Activated naive CD4-positive, alpha-beta T cell treated with anti-CD3 and anti-CD28 coated beads, Interleukin-2, amount 50 U/mL, for 16 hours (primary cell): ENCODE data around the gene BMPR2.
A peak's percentile ranks its signal among the peaks of the same experiment; 100 is the strongest.
"Not testable (repeated sequence)": the region's sequence is repeated elsewhere in the genome, so short reads cannot be mapped to it uniquely, and the experiment has no call there.

ENCODE experiments used
- DNase-seq: peaks from one replicate; pipeline ENCODE4 v3.0.0-alpha.2; 2020

The BMPR2 gene

DNA sequence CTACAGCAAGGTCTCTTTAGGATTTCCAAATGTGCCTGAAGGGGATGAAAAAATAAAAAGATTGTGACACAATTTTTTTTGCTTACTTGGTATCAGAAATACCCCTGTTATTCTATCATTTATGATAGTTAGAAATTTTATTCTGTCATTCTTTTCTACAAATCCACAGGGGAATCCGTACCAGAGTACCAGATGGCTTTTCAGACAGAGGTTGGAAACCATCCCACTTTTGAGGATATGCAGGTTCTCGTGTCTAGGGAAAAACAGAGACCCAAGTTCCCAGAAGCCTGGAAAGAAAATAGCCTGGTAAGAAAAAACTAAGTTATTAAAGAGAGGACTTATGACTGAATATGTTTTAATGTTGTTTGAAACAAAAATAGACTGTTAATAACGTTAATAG is 166.0 kb downstream of the BMPR2 start:
- no peak for DNase-seq

GRCh38 chr2:202545523-202545922 is 169.4 kb downstream of the BMPR2 start:
- DNase-seq, result no peak

DNA sequence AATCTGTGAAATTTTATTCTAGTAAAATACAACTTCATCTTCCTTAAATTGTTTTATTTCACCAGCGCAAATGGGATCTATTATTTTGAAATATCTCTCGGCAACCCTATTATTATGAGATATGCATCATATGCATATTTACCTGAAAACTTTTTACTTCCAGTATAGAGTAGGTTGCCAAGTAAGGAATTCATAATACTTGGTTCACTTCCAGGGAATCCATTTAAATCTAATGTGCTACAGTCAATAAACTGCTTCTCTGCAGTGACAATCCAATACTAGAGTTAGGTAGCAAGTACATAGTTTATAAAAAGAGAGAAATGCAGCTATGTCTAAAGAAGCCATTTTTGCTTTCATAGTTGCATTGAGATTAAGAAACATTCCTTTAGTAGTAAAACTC is 169.8 kb downstream of the BMPR2 start:
- no peak for DNase-seq

GRCh38 chr2:202546499-202547141 is 170.5 kb downstream of the BMPR2 start:
- DNase-seq, result not testable (repeated sequence)

- no peak for DNase-seq
These were observed 172.1 kb downstream of the BMPR2 start for GRCh38 chr2:202548240-202548639.

GRCh38 chr2:202551000-202551399 is 174.9 kb downstream of the BMPR2 start:
- not testable (repeated sequence) for DNase-seq

- no peak for DNase-seq
These were observed 179.2 kb downstream of the BMPR2 start for GRCh38 chr2:202555356-202555755.

GRCh38 chr2:202560200-202560599 is 184.1 kb downstream of the BMPR2 start:
- no peak for DNase-seq

- DNase-seq, result no peak
These were observed 188.1 kb downstream of the BMPR2 start for GRCh38 chr2:202564226-202564625.

- DNase-seq, result no peak
These were observed 190.2 kb downstream of the BMPR2 start for GRCh38 chr2:202566286-202566685.

DNA sequence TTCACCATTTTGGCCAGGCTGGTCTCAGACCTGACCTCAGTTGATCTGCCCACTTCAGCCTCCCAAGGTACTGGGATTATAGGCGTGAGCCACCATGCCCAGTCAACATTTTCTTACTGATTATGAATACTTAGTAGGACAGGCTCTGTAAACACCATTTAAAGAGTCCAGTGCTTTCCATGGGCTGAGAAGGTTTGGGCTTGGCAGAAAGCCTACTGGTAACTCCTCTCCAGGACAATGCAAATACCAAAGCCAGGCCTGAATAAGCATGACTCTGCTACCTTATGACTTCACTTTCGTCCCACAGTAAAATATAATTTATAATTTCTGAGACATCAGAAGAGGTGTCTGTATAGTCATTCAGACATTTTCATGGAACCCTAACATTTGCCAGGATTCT is 198.4 kb downstream of the BMPR2 start:
- no peak for DNase-seq

DNA sequence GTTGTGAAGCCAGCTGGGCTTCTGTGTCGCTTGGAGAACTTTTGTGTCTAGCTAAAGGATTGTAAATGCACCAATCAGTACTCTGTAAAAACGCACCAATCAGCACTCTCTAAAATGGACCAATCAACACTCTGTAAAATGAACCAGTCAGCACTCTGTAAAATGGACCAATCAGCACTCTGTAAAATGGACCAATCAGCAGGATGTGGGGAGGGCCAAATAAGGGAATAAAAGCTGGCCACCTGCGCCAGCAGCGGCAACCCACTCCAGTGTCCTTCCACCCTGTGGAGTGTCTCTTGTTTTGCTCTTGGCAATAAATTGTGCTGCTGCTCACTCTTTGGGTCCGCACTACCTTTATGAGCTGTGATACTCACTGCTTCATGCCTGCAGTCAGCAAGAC is 199.1 kb downstream of the BMPR2 start:
- not testable (repeated sequence) for DNase-seq

- no peak for DNase-seq
These were observed 201.4 kb downstream of the BMPR2 start for GRCh38 chr2:202577250-202578183.

DNA sequence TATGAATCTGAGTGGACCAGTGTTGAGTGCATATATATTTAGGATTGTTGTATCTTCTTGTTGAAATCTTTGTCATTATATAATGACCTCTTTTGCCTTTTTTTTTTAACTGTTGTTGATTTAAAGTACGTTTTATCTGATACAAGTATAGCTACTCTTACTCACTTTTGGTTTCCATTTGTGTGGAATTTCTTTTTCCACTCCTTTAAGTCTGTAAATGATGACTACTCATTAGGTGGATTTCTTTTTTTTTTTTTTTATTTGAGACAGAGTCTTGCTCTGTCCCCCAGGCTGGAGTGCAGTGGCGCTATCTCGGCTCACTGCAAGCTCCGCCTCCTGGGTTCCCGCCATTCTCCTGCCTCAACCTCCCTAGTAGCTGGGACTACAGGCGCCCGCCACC is 206.7 kb downstream of the BMPR2 start:
- not testable (repeated sequence) for DNase-seq

DNA sequence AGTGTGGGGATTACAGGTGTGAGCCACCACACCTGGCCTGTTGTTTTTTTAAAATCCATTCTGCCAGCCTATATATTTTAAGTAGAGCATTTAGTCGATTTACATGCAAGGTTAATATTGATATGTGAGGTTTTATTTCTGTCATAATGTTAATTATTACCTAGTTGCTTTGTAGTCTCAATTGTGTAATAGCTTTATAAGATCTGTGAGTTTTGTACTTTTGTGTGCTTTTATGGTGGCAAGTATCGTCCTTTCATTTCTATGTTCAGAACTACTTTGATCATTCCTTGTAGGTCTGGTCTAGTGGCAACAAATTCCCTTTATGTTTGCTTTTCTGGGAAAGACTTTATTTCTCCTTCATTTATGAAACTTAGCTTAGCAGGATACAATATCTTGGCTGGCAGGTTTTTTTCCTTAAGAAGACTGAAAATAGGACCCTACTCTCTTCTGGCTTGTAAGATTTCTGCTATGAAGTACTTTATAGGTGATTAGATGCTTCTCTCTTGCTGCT is 207.6 kb downstream of the BMPR2 start:
- no peak for DNase-seq

GRCh38 chr2:202588647-202589581 is 212.8 kb downstream of the BMPR2 start:
- peak; percentile 70 for DNase-seq

DNA sequence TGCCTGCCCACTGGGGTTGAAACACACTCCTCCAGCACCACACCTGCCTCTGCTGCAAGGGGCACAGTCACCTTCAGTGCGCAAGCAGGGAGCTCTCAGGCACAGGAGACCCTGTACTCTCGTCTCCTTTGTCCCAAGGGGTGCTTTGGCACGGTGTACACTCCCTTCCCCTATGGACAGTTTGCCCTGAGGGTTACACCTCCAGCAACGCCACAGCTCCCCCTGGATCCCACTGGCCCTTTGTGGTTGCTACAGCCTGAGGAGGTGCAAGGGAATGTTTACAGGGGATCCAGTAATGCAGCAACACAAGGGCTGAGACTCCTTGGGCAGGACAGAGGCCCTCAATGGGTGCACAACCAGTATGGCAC is 213.4 kb downstream of the BMPR2 start:
- DNase-seq, result no peak

- DNase-seq, result no peak
These were observed 216.4 kb downstream of the BMPR2 start for GRCh38 chr2:202592566-202592965.

DNA sequence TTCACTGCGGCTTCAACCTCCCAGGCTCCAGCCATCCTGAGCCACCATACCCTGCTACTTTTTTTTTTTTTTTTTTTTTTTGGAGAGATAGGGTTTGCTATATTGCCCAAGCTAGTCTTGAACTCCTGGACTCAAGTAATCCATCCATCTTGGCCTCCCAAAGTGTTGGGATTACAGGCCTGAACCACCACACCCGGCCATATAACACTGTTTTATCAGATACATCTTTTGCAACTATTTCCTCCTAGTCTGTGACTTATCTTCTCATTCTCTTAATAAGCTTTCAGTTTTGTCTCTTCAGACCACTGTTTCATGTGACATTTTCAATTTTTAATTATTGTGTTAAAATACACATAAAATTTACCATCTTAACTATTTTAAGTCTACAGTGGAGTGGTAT is 223.0 kb downstream of the BMPR2 start:
- DNase-seq, result no peak

DNA sequence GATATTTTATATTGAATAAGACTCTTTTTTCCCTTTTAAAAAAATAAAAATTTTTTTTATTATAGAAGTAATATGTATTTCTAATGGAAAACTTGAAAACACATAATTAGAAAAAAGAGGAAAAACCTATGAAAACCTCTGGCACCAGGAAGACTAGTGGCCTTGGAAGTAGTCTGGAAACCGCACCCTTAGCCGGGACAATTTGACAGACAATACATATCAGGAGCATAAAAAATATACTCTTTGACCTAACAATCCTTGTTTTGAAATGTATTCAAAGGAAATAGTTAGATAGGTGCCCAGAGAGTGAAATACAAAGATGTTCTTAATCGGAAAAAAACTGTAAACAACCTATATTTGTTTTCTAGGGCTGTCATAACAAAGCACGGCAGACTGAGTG is 223.8 kb downstream of the BMPR2 start:
- DNase-seq, result no peak

DNA sequence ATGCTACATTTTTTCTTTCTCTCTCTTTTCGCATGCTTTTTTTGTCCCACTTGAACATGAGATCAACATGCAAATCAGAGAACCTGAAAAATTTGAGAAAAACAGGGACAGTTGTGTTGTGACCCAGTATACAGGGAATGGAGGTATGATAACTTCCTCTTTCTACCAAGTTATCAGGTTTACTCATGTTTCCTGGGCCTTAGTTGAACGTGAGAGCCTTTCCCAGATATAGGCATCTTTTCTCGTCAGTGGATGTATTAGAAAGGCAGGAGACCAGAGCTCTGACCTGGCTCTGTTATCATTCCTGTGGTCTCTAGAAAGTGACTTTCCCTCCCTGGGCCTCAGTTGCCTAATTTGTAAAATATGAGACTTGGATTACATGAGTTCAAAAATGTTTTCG is 228.6 kb downstream of the BMPR2 start:
- no peak for DNase-seq

DNA sequence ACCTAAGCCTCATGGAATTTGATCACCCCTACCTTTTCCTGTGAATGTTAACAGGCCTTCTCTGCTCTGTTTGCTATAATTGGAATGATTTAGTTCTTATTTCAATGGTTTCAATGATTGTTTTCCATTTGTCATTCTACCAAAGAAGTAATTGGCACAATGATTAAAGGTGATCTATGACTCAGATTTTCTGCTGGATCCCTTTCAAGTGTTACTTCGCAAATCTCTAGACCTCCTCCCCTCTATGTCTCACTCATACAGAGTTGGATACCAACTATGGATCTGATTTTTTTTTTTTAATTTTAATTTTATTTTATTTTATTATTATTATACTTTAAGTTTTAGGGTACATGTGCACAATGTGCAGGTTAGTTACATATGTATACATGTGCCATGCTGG is 229.0 kb downstream of the BMPR2 start:
- no peak for DNase-seq
